CD4-positive, alpha-beta T cell treated with Interleukin-12 subunit alpha and Interleukin-12 subunit beta, for 1 hour (primary cell): Measurements from ENCODE around the gene CNTNAP2.

Source experiments
- DNase-seq: peaks from one replicate; pipeline ENCODE4 v3.0.0-alpha.2; 2020

The CNTNAP2 gene

DNA sequence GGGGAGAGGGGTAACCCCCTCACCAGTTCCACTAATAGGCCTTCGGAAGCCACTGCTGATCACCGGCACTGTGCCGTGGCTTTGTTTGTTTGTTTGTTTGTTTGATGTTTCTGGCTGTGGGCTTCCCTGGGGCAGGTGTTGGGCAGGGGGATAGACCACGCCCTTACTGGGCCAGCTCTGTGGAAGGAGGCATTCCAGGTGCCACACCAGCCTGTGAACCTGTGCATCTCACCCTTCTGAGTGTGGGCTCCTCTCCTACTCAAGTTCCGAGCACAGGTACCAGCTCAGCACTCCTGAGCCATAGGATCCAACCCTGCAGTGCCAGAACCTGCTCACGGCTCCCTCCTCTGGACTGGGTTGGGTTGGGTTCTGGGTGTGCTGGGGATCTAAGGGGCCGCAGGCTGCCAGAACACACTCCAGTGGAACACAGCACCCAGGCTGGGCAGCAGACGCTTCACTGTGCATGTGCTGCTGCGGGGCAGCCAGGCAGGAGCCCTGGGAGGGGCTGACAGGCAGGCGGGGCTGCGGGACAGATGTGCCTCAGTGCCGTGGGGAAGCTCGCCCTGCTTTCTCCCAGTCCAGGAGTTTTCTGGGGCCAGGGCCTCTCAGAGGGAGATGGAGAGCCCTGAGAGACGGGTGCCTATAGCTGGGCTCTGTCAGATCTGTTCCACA lies 1053.9 kb downstream of the CNTNAP2 start:
- DNase-seq: no peak

DNA sequence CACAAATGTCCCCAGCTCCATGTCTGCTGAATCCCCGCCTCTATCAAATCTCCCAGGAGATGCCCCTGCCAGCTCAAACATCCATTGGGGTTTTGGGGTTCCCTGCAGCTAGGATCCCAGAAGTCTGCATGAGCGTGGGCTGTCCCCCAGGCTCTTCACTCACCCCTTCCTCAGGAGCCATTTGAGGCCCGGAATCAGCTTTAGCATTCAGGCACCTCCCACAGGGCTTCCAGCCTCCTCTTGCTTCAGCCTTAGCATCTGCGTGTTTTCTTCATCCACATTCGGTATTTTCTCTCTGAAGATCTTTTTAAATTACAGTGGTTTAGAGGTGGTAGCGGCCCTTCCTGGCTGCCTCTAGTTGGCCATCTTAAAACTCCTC lies 1054.4 kb downstream of the CNTNAP2 start:
- no peak for DNase-seq

DNA sequence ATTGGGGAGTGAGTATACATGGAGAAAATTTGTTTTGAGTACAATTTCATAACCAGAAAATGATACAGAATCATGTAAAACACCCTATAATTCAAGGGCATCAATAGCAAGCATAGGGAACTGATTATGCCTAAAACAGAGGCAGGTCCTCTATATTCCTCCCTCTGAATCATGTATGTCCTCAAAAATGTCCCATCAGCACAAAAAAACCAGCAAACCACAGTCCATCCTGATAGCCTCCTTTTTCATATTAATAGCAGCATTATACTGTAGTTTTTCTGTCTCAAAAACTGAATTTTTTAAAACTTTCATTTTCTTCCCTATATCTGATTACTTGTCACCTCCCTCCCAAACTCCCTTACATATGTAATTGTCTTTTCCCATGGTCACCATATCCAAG lies 1057.3 kb downstream of the CNTNAP2 start:
- DNase-seq: no peak

DNA sequence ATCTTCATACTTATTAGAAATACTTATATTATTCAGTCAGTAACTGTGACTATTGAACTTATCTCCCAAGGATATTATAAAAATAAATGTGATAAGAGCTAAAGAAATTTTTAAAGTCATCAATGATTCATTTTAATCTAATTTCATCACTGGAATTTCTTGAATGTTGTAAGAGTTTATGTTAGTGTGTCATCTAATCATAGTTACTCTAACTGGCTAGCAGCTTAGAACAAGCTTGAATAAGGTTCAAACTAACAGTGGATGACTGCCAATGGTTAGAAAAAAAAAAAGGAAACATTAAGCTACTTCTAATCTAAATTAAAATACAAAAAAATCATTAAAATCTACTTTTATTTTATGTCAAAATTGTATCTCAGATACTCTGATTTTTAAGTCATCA lies 1066.3 kb downstream of the CNTNAP2 start:
- no peak for DNase-seq

DNA sequence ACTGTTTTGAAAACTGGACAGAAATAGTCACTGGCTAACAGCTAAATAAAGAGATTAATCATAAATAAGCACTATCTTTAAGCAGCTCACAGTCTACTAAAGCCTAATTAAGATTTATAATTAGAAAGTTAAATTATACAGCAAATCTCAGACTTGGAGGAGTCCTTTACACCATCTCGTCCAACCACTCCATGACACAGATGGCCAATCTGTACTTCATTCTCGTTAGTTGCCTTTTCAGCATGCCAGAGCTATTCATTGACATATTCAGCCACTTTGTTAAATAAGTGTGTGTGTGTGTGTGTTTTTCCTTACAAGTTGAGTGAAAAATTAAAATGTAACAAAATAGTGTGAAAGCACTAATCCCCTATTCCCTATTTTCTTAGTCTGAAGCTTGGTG lies 1066.7 kb downstream of the CNTNAP2 start:
- DNase-seq: no peak

DNA sequence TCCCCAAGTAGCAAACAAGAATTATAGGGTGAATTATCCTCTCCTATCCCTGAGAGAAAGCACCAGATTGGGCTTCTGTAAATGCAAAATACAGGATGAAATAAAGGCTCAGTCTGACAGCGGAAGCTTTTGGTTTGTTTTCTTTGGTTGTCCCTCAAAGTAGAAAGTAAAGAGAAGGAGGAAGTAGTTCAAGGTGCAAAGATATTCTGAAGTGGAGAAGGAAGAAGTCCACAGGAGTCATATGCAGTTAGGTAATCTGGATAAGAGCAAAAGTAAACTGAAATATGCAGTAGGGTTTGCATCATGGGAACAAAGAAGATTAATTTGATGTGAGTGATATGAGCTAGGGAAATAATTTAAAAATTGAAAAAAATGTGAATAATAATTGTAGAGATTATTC lies 1071.9 kb downstream of the CNTNAP2 start:
- DNase-seq: no peak

DNA sequence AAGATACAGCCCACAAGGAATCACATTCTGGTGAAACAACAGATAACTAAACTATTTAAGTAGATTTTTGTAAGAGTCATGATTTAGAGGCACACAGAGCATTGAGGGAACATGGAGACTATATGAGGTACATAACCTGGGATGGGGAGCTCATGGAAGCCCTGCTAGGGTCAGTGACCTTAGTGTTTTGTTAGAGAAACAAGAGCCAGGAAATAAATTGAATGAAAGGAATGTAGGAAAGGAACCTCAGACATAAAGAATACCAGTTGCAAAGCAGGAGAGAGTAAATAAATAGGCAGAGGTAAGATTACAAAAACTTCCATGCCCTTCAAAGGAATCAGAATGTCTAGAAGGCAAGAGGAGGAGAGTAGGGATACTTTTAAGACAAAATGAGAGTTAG lies 1076.9 kb downstream of the CNTNAP2 start:
- DNase-seq: no peak

DNA sequence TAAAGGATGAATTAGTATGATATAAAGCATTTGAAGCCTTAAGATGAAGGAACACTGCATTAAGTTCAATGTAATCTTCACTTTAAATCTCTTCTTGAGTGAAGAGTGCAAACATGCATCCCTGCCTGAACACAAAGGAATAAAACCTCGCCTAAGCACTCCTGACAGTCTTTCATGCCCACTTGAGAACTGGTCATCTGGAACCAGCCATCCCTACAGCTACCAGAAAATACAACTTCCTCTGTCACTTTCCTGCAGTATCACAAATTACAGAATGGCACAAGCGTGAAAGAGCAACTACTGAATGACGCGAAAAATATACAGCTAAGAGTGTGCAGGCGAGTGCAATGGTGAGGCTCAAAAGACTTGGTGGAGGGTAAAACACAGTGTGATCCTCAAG lies 1079.9 kb downstream of the CNTNAP2 start:
- DNase-seq: no peak

DNA sequence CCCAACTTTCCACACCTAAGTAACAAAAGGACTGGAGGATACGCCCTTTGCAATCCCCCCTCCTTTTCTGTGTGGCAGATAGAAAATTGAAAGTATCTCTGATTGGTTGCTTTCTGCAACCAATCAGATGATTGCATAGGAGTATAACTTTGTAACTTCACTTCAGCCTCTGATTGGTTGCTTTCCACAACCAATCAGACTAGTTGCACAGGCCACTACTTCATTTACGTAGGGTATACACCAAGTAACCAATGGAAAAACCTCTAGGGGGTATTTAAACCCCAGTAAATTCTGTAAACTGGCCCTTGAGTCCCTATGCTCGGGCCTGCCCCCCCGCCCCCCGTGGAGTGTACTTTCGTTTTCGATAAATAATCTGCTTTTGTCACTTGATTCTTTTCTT lies 1080.4 kb downstream of the CNTNAP2 start:
- DNase-seq: no peak

DNA sequence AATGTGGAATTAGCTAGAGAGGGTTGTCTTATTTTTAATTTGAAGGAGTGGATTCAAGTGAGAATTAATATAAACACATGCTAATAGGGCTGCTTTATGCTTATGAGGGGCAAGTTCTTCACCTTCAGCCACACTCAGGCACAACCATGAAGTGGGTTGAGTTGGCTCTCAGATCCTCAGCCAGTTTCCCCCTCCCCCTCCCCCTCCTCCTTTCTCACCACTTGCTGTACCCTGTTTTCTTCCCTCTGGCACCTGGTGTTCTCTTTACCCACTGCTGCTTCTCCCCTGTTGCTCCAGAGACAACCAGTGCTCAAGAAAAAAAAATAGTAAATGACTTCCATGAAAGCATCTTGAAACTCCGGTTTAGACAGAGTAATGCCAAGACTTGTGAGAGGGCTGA lies 1083.3 kb downstream of the CNTNAP2 start:
- DNase-seq: no peak

DNA sequence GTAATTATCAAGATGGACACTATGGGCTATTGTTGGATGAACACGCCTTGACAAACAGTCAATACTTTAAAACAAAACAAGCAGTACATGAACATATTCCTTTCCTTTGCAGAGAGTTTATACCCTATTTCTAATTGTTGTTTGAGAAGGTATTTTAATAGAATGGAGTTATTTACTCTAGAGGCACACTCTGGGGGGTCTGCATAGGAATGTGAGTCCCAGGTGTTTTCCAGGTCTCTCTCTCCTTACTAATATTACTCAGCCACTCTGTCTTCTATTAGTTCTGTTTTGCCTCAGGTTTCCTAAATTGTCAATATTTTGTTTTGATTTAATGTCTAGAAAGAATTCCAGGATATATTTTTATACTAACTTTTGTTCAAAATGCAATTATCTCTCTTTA lies 1091.4 kb downstream of the CNTNAP2 start:
- no peak for DNase-seq

DNA sequence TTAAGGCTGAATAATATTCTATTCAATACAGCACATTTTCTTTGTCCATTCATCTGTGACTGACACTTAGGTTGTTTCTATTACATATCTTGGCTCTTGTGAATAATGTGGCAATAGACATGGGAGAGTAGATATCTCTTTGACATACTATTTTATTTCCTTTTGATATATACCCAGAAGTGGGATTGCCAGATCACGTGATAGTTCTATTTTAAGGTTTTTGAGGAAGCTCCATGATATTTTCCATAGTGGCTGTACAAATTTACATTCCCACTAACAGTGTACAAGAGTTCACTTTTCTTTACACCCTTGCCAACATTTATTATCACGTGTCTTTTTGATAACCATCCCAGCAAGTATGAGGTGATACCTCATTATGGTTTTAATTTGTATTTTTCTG lies 1114.7 kb downstream of the CNTNAP2 start:
- DNase-seq: no peak

DNA sequence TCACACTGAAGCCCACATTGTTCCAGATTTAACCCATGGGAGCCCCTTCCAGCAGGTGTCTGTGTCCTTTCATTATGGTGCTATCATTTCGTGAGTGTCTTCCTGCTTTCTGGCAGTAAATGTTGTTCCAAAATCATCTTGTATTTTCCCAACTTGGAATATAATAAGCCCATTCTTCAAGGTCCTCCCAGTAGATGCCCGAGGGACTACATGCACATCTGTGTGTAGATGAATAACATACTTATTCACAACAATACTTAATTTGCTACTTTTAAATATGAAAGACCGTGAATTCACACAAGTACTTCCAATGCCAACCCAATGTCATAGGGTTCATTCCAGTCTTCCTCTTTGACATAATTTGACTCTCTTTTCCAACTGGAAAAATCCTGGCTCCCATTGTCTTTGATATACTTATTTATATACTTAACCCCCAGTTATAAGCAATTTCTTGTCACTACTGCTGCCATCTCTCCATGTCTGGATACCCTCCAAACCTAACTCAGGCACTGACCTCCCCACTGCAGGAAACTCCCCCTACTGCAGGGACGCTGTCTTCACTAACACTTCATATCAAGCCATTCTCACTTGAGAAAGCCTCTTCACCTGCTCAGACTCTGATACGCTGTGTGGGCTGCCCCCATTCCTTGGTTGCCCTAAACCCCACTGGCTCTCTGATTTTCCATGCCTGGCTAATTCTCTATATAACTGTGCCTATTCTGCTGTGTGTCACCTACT lies 1119.2 kb downstream of the CNTNAP2 start:
- no peak for DNase-seq

DNA sequence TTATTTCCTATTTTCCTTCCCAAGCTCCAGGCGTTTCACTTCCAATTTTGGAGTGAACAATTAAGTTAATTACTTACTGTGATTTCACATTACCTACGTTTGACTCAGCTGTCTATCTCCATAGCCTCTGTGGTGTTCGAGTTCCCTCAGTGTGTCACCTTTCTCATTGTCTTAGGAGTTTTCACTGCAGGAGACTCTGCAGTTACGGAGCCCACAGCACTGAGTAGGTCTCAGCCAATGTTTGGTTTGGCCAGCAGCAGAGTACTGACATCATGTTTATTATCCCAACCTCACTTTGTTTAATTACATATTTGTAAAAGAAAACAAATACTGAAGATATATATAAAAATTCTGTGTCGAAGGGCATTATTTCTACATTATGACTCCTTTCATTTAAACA lies 1123.9 kb downstream of the CNTNAP2 start:
- DNase-seq: no peak

DNA sequence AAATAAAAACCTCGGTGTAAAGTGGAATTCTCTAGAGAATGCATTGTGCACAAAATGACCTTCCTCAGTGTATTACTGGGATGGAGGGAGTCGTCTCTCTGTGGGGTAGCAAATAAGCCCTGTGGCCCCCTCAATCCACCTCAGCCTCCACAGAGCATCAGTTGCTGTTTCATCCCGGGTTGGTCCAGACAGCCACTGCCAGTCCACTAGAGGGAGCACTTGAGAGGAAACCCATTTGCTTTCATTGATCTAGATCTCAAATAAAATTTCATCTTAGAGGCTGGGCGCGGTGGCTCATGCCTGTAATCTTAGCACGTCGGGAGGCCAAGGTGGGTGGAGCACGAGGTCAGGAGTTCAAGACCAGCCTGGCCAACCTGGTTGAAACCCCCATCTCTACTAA lies 1128.7 kb downstream of the CNTNAP2 start:
- DNase-seq: peak; percentile 5

DNA sequence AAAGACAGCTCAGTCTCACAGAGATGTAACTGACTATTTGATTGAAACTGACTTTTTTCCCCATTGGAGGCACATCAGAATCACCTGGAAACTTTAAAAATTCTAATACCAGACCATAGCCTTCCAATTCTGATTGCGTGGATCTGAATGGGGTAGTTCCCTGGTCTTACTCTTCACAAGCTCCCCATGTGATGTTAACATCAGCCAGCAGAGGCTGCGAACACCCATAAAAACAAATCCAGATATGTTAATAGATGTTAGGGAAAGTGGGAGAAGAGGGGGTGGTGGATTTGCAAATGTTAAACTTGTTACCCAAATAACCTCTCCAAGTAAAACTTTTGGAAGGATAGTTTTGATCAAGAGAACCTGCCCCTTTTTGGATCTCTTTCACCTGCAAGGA lies 1133.4 kb downstream of the CNTNAP2 start:
- DNase-seq: no peak

DNA sequence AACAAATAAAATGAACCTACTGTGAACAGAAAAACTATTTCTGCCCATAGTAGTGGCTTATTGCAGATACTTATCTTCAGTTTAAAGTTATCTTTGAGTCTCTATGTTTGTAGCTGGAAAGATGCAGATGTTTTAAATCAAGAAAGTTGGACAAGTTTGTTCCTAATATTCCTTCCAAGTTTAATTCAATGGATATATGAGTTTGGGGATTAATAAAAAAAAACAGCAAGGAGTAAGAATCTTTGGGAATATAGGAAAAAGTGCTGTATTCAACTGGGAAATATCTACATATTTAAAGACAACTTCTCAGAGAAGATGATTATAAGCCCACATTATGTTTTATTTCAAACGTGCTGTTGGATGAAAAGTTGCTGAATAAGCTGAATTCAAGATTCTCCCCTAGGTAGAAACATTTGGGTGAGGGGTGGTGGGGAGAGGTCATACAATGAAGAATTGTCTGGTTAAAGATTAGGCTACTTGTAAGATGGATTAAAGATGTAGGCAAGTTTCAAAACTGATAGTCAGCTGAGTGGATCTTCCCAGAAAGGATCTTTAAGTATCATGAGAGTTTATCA lies 1135.2 kb downstream of the CNTNAP2 start:
- no peak for DNase-seq

DNA sequence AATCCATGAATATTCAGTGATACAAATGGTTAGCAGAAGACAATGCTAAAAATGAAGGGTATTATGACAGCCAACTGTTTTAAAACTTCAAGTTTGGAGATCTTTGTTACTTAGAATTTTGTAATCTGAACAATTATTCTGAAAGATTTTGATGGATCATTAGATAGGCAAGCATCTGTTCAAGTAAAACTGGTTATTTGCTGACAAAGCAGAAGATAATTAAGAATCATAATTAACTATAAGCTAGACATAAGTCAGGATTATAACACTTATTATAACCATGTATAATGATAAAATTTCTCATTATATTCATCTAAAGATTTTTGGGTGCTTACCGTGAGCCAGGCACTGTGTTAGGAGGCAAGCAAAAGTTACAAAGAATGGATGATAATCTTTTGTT lies 1145.1 kb downstream of the CNTNAP2 start:
- DNase-seq: no peak

DNA sequence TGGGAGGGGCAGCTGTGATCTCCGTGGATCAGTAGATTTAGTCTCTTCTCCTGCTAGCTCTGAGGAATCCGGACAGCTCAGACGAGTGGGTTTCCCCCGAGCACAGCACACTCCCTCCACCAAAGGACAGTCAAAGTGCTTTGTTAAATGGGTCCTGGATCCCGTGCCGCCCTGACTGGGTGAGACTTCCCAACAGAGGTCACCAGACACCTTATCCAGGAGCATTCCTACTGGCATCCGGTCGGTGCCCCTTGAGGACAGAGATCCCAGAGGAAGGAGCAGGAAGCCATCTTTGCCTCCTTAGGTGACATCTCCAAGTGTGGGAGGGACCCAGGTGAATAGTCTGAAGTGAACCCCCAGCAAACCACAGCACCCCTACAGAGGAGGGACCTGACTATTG lies 1148.9 kb downstream of the CNTNAP2 start:
- DNase-seq: no peak

DNA sequence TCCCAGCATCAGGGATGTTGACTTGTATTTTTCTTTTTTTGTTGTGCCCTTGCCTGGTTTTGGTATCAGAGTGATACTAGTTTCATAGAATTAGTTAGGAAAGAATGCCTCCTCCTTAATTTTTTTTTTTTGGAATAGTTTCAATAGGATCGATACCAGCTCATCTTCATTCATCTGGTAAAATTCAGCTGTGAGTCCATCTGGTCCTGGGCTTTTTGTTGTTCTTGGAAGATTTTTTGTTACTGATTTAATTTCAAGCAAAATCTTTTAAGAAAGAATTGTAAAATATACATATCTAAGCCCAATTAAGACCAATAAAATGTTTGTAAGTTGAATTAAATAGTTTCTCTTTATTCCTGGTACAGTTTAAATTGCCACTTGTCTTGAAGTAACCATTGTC lies 1159.5 kb downstream of the CNTNAP2 start:
- no peak for DNase-seq

DNA sequence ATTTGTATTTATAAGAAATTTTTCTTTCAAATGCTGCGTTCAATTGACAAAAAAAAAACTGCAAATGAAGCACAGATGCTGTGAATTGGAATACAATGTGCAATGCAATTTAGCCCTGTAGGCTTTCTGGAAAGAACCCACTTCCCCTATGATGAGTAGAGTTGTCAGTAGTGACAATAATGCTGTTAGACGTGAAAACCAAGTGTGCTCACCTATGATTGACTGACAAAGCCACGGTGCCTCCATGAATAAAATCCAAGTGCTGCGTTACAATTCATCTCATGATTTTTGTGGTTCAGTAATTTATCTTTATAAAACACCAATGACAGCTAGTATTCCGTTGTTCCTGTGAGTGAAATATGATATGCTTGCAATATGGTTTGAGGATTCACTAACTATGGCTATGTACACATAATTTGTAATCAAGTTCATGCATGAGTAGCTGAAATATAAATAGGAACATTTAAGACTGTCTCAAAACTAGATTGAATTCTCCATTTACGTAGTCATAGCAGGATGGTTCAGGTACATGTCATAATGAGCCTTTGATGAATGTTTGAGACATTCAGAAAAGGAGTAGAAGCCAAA lies 1160.3 kb downstream of the CNTNAP2 start:
- DNase-seq: no peak

DNA sequence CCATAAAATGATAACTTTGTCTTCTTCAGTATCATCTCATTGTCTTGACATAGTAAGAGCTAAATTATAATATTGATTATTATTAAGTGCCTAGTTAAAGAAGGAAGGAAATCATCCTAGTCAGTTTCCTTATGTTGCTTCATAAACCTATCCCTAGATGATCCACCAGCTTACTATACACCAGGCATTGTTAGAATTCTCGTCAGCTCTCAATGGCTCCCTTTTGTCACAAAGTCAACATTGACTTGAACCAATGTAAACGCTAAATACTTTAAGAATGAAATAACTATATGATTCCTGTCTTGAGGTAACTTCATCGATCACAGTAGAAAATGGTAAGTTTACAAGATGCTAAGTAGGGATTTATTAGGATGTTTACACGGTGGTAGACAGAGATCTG lies 1162.9 kb downstream of the CNTNAP2 start:
- DNase-seq: no peak

DNA sequence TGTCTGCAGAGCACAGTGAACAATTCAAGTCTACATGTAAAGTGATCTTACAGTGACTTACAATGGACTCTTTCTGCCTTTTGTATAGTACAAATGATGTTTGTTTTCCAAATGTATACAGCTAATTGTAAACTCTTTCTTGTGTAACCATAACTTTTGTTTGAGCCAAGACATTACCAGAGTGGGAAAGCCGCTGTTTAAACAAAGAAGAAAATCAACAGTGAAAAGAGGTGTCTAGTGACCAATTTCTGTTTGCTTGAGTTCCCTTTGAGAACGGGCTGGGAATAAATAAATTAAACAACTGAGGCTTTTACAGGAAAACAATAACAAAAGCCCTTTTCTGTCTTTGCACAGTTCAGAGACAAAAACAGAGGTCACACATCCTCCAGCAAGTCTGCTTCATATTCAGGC lies 1163.4 kb downstream of the CNTNAP2 start:
- no peak for DNase-seq

DNA sequence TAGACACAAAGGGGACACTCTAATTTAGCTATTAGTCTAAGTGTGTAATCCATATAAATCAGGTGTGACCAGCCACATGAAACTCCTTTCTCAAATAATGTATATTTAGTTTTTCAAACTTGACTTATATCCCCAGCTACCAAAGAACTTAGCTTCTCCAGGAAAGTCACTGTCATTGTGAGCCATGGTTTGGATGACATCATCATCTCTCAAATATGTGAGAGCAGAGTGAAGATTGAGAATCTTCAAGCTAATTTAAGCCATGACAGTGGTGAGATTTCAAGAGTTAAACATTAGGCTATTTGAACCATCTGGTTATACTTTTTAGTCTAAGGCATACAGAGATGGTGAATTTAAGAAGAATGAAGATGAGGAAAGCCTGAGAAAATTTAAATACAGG lies 1165.6 kb downstream of the CNTNAP2 start:
- no peak for DNase-seq
